K562 (cell line): ENCODE results near the gene MCM7. TPM values are rescaled to one million over a fixed set of nuclear protein-coding genes. Genes with fewer than 3 reads are reported as not detected.

ENCODE experiments used
- CTBP1 ChIP-seq: fragments of 450-650 bp; IDR thresholded peaks from 2 replicates; pipeline ENCODE4 v1.6.1; 2016; ENCODE audit warnings: borderline replicate concordance
- MGA ChIP-seq: fragments of 450-650 bp; IDR thresholded peaks from 2 replicates; pipeline ENCODE4 v1.6.1; 2016; ENCODE audit warnings: mild to moderate bottlenecking, moderate library complexity
- NR2C2 ChIP-seq, 2 experiments: fragments of 200-800 bp in 1 of 2; sonication (Bioruptor generic) in 1 of 2; sonication (generic) in 1 of 2; formaldehyde crosslinking in 1 of 2; IDR thresholded peaks; 2 replicates each; pipeline versions ENCODE4 v1.6.1 to v1.8.0; 2016 to 2022; ENCODE audit warnings: mild to moderate bottlenecking in 1 of 2, missing compliant biosample characterization in 1 of 2, missing genetic modification characterization in 1 of 2, missing genetic modification reagents in 1 of 2
- RBFOX2 ChIP-seq: fragments of 200-400 bp; formaldehyde crosslinking; IDR thresholded peaks from 2 replicates; pipeline ENCODE4 v1.6.1; 2017; ENCODE audit warnings: low read depth, mild to moderate bottlenecking, low read length, moderate library complexity
- polyA plus RNA-seq, 8 experiments: library from polyadenylated mRNA; depleted of rRNA in 4 of 8; stranded (reverse) in 5 of 8; unstranded in 3 of 8; fragments of >200 nt; fragmentation: Nextera tagmentation in 2 of 8; fragmentation: Illumina TruSeq in 1 of 8; extraction: Ambion mirVana in 2 of 8; extraction: Trizol in 1 of 8; gene quantifications; 2 replicates each; pipeline versions ENCODE4 v1.2.1 to v1.2.3, GENCODE V29; 2011 to 2014; ENCODE audit warnings: inconsistent platforms in 1 of 8, missing spikeins in 1 of 8
- total RNA-seq, 7 experiments: library from RNA; depleted of rRNA in 6 of 7; stranded (reverse); fragments of >200 nt in 6 of 7; fragmentation: Illumina TruSeq in 2 of 7; extraction: Trizol in 2 of 7; gene quantifications; 2 replicates each; pipeline versions ENCODE4 v1.2.1 to v1.2.3, GENCODE V29; 2011 to 2021; ENCODE audit warnings: low replicate concordance in 1 of 7

Gene MCM7
- total and polyA plus RNA-seq, 9 of the 15 experiments (the other 6 are each of a cell fraction or from before 2014, with no cell fraction given) = 329 to 856 (median 437) TPM

DNA sequence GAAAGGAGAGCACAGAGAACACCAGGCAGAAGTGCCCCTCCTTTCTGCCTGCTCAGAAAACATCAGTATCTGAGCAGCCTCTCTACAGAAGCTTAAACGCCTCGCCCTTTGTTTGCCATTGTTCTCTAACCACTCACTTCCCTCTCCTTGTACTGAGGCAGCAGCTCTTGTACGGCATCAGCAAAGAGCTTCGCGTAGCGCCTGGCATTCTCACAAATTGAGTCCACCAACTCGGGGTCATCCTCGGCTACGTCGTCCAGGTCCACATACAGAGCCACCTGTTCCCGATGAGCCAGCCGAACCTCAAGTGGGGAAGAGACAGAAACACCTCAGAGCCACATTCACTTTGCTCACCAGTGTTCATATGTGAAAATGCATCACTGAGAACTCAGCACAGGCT is 1.7 kb downstream of the MCM7 start (continued):
- TF ChIP-seq MGA (no peak), NR2C2 (CRISPR knock-in tag; IDR thresholded peaks at IDR 0.05) (no peak), NR2C2 (tag; IDR thresholded peaks at IDR 0.05) (no peak), CTBP1 (no peak), RBFOX2 (peak; percentile 59; the same call in 1 of the 2 replicates)
